Measurements from ENCODE around the gene ST7L.

DNA sequence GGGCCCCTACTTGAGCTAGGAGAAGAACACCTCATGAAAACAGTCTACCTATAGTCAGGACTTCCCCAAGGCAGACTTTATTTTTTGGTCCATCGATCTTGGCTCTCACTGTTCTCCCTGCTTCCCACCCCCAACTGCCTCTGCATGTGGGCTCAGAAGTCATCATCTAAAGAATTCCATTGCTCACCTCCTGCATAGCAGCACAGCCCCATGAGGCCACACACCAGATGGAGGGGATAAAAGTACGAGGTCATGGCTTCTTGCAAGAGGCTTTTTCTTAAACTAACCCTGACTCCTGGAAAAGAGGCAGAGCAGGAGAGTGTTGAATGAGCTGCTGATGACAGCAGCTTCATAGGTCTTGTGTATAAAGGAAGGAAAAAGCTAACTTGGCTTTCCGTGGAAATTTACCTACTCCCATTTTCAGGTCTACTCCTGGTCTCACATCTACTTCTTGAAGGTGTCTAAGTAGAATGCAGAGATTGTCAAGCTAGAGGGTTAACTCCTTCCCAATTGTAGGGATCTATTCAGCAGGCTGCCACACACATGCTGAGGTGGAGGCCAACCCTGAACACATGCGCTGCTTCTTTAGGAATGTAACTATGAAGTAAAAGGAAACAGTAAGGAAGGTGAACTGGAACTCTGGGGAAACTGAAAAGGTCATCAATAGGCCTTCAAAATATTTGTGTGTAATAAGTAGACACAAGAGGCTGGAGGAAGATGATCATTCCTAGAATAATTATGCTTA is 91.5 kb downstream of the ST7L start:
- TF ChIP-seq, protein P1, sequence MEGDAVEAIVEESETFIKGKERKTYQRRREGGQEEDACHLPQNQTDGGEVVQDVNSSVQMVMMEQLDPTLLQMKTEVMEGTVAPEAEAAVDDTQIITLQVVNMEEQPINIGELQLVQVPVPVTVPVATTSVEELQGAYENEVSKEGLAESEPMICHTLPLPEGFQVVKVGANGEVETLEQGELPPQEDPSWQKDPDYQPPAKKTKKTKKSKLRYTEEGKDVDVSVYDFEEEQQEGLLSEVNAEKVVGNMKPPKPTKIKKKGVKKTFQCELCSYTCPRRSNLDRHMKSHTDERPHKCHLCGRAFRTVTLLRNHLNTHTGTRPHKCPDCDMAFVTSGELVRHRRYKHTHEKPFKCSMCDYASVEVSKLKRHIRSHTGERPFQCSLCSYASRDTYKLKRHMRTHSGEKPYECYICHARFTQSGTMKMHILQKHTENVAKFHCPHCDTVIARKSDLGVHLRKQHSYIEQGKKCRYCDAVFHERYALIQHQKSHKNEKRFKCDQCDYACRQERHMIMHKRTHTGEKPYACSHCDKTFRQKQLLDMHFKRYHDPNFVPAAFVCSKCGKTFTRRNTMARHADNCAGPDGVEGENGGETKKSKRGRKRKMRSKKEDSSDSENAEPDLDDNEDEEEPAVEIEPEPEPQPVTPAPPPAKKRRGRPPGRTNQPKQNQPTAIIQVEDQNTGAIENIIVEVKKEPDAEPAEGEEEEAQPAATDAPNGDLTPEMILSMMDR (conservative IDR thresholded peaks at IDR 0.05), result no peak
- no peak for TF ChIP-seq EZH2 (IDR thresholded peaks at IDR 0.05; ENCODE audit: low read depth)
